Parathyroid adenoma (tissue), 2 donors: Measurements from ENCODE around the gene HAPSTR1.
A peak's percentile ranks its signal among the peaks of the same experiment; 100 is the strongest.

ENCODE experiments used
- H2AFZ ChIP-seq: fragments of 300-600 bp; sonication (generic); one replicate; pipeline ENCODE4 v1.7.0; 2017; ENCODE audit warnings: antibody characterized with exemption, mild to moderate bottlenecking
- H3K27ac ChIP-seq: fragments of 300-600 bp; sonication (generic); one replicate; pipeline ENCODE4 v1.7.0; 2017
- H3K27me3 ChIP-seq: fragments of 300-600 bp; sonication (generic); one replicate; pipeline ENCODE4 v1.7.0; 2017; ENCODE audit warnings: low read length; ENCODE audit not compliant: control insufficient read depth, insufficient read depth
- H3K36me3 ChIP-seq: fragments of 300-600 bp; sonication (generic); one replicate; pipeline ENCODE4 v1.7.0; 2017; ENCODE audit warnings: low read length; ENCODE audit not compliant: control insufficient read depth, insufficient read depth
- H3K4me1 ChIP-seq: fragments of 300-600 bp; sonication (generic); one replicate; pipeline ENCODE4 v1.7.0; 2017; ENCODE audit warnings: control low read depth
- H3K4me2 ChIP-seq: fragments of 300-600 bp; sonication (generic); one replicate; pipeline ENCODE4 v1.7.0; 2017; ENCODE audit warnings: low read length
- H3K4me3 ChIP-seq: fragments of 300-600 bp; sonication (generic); one replicate; pipeline ENCODE4 v1.7.0; 2017; ENCODE audit warnings: low read depth, low read length
- H3K79me2 ChIP-seq: fragments of 300-600 bp; sonication (generic); one replicate; pipeline ENCODE4 v1.7.0; 2017; ENCODE audit warnings: control low read depth
- H3K9ac ChIP-seq: fragments of 300-600 bp; sonication (generic); one replicate; pipeline ENCODE4 v1.7.0; 2017; ENCODE audit warnings: mild to moderate bottlenecking
- H3K9me3 ChIP-seq: fragments of 300-600 bp; sonication (generic); one replicate; pipeline ENCODE4 v1.7.0; 2017; ENCODE audit warnings: low read length; ENCODE audit not compliant: control insufficient read depth
- CTCF ChIP-seq: fragments of 300-600 bp; sonication (generic); IDR thresholded peaks from one replicate; pipeline ENCODE4 v1.7.0; 2017; ENCODE audit warnings: antibody characterized with exemption, mild to moderate bottlenecking
- donor health status: primary hyperparathyroidism.

Gene HAPSTR1

GRCh38 chr16:9091867-9092281, 430 bp downstream of the HAPSTR1 start:
- Histone ChIP-seq H3K4me1 (peaks cover 3% of the 10 kb centered on the region), H3K27ac (peak overlapping the region; percentile 92), H2AFZ (peak overlapping the region; percentile 54), H3K9ac (peak overlapping the region; percentile 81), H3K36me3 (peaks cover 4% of the 10 kb centered on the region), H3K4me3 (peak overlapping the region; percentile 79), H3K27me3 (no peaks in the 10 kb centered on the region), H3K79me2 (peaks cover 34% of the 10 kb centered on the region), H3K9me3 (no peaks in the 10 kb centered on the region), H3K4me2 (peak overlapping the region; percentile 60)
- no peak for TF ChIP-seq CTCF

DNA sequence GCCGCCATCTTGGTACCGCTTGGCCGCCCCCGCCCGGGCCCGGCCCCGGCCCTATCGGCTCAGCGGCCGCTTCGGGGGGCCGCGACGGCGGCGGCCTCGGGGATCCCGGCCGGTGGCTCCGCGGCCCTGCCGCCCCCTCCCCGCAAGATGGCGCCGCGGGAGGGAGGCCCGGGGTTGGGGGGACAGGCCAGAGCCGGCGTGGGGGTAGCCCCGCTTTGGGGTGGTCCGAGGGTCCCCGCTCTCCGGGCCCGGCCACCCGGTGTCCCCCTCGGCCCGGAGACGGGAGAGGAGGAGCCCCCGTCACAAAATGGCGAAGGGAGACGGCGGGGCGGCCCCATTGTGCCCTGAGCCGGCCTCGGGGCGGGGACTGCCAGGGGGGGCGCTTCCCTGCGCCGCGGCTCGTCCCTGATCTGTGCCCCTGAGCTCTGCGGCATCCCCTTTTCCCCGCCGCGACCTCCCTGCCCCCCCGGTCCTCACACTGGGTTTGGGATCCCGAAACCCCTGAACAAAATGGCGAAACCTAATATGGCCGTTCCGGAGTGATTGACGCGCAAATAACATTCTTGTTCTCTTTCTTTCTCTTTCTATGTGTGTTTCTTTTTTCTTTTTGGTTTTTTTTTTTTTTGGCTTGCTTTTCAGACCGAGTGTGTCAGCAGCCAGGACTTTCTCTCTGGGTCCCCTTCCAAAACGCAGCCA, 986 bp downstream of the HAPSTR1 start:
- peaks cover 6% of the 10 kb centered on the region for H3K4me1 ChIP-seq
- peak overlapping the region; percentile 96 for H3K9ac ChIP-seq
- H3K9me3 ChIP-seq = no peaks in the 10 kb centered on the region
- H3K79me2 ChIP-seq = peaks cover 40% of the 10 kb centered on the region
- peak overlapping the region; percentile 92 for H3K27ac ChIP-seq
- peak overlapping the region; percentile 94 for H3K4me2 ChIP-seq
- peak overlapping the region; percentile 79 for H3K4me3 ChIP-seq
- no peak for TF ChIP-seq CTCF
- H3K27me3 ChIP-seq = no peaks in the 10 kb centered on the region
- H2AFZ ChIP-seq = peak overlapping the region; percentile 69
- peaks cover 4% of the 10 kb centered on the region for H3K36me3 ChIP-seq

DNA sequence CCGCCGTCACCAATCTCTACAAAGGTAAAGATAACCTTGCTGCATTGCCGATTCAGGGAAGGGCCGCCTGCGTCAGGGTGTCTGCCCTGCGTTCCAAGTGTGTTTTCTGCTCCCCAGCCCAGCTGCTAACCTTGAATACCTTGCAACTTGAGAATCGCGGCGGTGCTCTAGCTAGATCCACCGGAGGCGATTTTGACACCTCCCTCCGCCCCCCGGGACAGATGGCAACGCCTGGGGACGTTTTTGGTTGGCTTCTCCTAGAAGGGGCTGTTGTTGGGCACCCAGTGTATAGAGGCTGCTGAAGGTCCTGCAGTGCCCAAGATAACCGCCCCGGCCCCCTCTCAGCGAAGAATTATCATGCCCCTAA, 1.5 kb downstream of the HAPSTR1 start:
- Histone ChIP-seq H3K27ac (peak overlapping the region; percentile 92), H2AFZ (peak overlapping the region; percentile 69), H3K79me2 (peaks cover 45% of the 10 kb centered on the region), H3K9ac (peak overlapping the region; percentile 96), H3K4me2 (peak overlapping the region; percentile 94), H3K36me3 (peaks cover 4% of the 10 kb centered on the region), H3K4me3 (peak overlapping the region; percentile 79), H3K9me3 (no peaks in the 10 kb centered on the region), H3K27me3 (no peaks in the 10 kb centered on the region), H3K4me1 (peaks cover 11% of the 10 kb centered on the region)
- no peak for TF ChIP-seq CTCF

- TF ChIP-seq CTCF = no peak
- H3K4me1 ChIP-seq = peaks cover 19% of the 10 kb centered on the region
- H3K9me3 ChIP-seq = no peaks in the 10 kb centered on the region
- no peaks in the 10 kb centered on the region for H3K27me3 ChIP-seq
- H3K79me2 ChIP-seq = peaks cover 58% of the 10 kb centered on the region
- H2AFZ ChIP-seq = no peak overlapping the region
- H3K9ac ChIP-seq = no peak overlapping the region
- H3K4me3 ChIP-seq = peak overlapping the region; percentile 79
- H3K36me3 ChIP-seq = peaks cover 4% of the 10 kb centered on the region
- H3K4me2 ChIP-seq = peak overlapping the region; percentile 94
- no peak overlapping the region for H3K27ac ChIP-seq
Observed at GRCh38 chr16:9094011-9094846, 2.8 kb downstream of the HAPSTR1 start.
